Measurements from ENCODE around the gene C4orf54.

The C4orf54 gene

DNA sequence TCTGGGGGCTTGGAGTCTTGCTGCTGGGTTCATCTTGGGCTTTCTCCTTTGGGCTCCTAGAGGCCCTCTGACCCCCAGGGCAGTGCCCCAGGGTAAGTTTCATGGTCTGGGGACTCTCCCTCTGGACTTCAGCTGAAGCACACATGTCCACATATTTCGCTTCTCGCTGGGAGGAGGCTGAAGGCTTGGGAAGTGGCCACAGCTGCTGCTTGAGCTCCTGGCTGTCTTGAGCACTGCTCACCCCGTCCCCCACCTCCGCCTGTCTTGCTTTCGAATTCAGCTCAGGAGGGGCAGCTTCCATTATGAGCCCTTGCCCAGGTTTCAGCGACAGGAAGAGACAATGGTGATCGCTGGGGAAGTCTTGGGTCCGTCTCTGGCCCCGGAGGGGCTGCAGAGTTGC, 3.7 kb downstream of the C4orf54 start:
- Histone ChIP-seq H3K4me1 (ENCODE audit: control insufficient read depth, insufficient read depth, low read length) (no peaks in the 10 kb centered on the region), H3K36me3 (ENCODE audit: control insufficient read depth, insufficient read depth, low read length) (no peaks in the 10 kb centered on the region), H3K9me3 (ENCODE audit: control insufficient read depth, low read length) (no peaks in the 10 kb centered on the region), H3K27me3 (ENCODE audit: control insufficient read depth, insufficient read depth, low read length, poor library complexity, severe bottlenecking) (no peaks in the 10 kb centered on the region), H3K4me3 (ENCODE audit: insufficient read depth, low read depth, low read length) (no peak overlapping the region), H3K27ac (ENCODE audit: insufficient read depth, low read depth, low read length, poor library complexity, severe bottlenecking) (no peak overlapping the region)
- WGBS, 2 experiments = 95 to 97% methylated on average over 9 of the region's 9 CpGs

DNA sequence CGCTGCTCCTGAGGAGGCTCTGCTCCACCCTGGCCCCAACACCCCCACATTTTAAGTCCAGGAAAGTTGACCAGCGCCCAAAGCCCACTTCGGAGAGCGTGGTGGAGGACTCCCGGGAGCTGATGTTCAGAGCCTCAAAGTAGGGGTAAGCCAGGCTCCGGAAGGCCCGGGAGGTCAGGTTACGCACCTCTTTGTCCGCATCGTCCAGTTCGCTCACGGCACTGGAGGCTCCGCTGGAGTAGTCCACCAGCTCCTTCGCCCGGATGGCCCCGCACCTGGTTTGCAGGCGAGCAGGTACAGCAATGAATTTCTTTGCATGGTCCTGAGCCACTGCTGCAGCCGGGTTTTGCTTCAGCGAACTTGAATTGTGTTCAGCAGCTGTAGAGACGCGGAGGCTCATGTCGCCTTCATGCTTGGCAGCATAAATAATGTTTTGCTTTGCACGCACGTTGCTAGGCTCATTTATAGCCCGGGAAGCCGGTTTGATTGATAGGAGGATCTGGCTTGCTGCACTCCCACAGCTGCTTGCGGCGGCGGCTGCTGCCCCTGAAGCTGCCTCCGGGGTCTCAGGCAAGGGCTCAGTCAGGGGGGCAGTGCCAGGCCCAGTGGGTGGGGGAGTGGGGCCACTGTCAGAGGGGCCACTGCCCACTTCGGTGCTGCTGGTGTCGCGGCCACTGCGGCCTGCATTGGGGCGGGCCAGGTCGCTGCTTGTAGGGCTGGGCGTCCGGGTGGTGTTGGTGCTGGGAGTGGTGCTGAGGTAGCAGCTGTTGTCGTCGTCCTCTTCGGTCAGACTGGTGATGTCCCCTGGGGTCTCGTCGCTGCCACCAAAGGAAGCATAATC, 4.8 kb downstream of the C4orf54 start:
- 95 to 96% methylated on average over 43 of the region's 43 CpGs for WGBS, 2 experiments
- Histone ChIP-seq H3K27ac (ENCODE audit: insufficient read depth, low read depth, low read length, poor library complexity, severe bottlenecking) (no peak overlapping the region), H3K4me1 (ENCODE audit: control insufficient read depth, insufficient read depth, low read length) (no peaks in the 10 kb centered on the region), H3K9me3 (ENCODE audit: control insufficient read depth, low read length) (no peaks in the 10 kb centered on the region), H3K4me3 (ENCODE audit: insufficient read depth, low read depth, low read length) (no peak overlapping the region), H3K27me3 (ENCODE audit: control insufficient read depth, insufficient read depth, low read length, poor library complexity, severe bottlenecking) (no peaks in the 10 kb centered on the region), H3K36me3 (ENCODE audit: control insufficient read depth, insufficient read depth, low read length) (no peaks in the 10 kb centered on the region)

DNA sequence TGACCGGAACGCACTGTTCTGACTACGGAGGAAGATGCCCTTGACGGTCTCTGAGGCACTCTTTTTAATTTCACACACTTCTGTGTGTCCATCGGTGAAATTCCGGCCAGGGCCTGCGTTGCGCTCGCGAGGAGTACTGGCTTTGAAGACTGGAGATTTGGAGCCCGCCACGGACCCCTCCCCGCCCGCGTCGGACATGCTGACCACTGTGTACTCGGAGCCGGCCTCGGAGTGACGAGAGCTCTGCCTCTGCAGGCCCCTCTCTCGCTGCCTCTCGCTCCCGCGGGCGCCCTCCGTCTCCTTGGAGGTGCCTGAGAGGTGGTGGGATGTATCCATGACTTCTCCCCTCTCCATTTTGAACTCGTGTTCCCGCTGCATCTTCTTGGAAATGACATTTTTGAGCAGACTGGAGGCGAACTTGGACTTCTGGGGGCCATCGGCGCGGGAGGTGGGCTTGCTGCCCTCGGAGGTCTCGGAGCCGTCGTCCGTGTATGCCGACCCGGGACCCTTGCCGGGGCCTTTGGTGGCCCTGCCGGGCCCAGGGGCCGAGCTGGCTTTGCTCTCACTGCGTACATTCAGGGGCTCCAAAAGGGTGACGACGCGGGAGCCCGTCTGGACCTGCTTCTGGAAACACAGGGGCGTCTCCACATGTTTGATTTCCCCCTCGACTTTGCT, 5.7 kb downstream of the C4orf54 start:
- H3K4me1 ChIP-seq (ENCODE audit: control insufficient read depth, insufficient read depth, low read length) = no peaks in the 10 kb centered on the region
- 97% methylated on average over 49 of the region's 49 CpGs for WGBS, 2 experiments
- no peaks in the 10 kb centered on the region for H3K9me3 ChIP-seq (ENCODE audit: control insufficient read depth, low read length)
- no peaks in the 10 kb centered on the region for H3K27me3 ChIP-seq (ENCODE audit: control insufficient read depth, insufficient read depth, low read length, poor library complexity, severe bottlenecking)
- no peak overlapping the region for H3K27ac ChIP-seq (ENCODE audit: insufficient read depth, low read depth, low read length, poor library complexity, severe bottlenecking)
- H3K36me3 ChIP-seq (ENCODE audit: control insufficient read depth, insufficient read depth, low read length) = no peaks in the 10 kb centered on the region
- H3K4me3 ChIP-seq (ENCODE audit: insufficient read depth, low read depth, low read length) = no peak overlapping the region

DNA sequence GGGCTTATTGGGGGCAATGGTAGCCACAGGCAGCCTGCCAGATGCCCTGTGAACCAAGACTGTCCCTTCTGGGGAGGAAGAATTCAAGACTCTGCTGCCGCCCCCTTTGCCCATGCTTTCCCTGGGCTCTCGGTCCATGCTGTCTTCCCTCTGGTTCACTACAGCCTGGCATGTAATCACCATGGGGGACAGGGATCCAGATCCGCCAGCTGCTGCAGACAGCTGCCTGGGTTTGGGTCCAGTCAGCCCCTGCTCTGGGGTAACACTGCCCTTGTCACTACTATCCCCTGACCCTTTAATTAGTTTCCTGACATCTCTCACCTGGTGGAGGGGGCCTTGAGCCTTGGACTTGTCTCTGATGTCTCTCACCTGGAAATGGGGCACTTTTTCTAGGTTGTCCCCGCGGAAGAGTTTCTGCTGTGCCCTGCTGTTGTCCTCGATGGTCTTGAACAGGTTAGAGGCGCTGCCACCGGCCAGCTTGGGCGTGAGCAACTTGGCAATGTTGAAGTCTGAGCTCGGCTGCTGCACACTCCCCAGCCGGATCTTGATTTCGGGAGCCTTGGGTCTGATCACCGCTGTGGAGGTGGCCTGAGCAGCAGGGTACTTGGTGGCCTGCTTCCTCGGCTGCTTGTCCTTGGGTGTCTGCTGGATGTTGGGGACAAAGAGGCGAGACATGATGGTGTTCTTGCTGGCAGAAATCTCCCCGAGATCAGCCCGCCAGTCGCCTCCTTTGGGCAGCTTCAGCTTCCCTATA, 6.4 kb downstream of the C4orf54 start:
- Histone ChIP-seq H3K9me3 (ENCODE audit: control insufficient read depth, low read length) (no peaks in the 10 kb centered on the region), H3K36me3 (ENCODE audit: control insufficient read depth, insufficient read depth, low read length) (no peaks in the 10 kb centered on the region), H3K4me3 (ENCODE audit: insufficient read depth, low read depth, low read length) (no peak overlapping the region), H3K4me1 (ENCODE audit: control insufficient read depth, insufficient read depth, low read length) (no peaks in the 10 kb centered on the region), H3K27ac (ENCODE audit: insufficient read depth, low read depth, low read length, poor library complexity, severe bottlenecking) (no peak overlapping the region), H3K27me3 (ENCODE audit: control insufficient read depth, insufficient read depth, low read length, poor library complexity, severe bottlenecking) (no peaks in the 10 kb centered on the region)
- 94 to 95% methylated on average over 18 of the region's 18 CpGs for WGBS, 2 experiments

DNA sequence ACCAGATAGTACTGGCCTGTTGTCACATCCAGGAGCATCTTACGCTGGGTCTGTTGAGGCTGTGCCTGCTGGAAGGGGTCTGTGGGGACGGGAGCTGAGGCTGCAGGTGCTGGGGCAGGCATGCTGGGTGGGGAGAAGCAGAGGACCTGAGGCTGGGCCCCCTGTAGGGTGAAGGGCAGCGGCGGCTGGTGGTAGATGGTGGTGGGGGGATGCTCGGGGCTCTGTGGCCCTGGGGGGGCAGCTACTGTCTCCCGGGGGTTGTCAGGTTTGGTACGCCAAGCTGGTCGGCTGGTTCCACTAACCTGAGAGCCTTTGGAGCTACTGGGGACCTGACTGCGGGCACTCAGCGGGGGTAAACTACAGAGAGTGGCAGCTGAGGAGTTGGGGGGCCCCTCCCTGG, 7.8 kb downstream of the C4orf54 start:
- Histone ChIP-seq H3K4me1 (ENCODE audit: control insufficient read depth, insufficient read depth, low read length) (peaks cover 7% of the 10 kb centered on the region), H3K9me3 (ENCODE audit: control insufficient read depth, low read length) (no peaks in the 10 kb centered on the region), H3K27ac (ENCODE audit: insufficient read depth, low read depth, low read length, poor library complexity, severe bottlenecking) (no peak overlapping the region), H3K27me3 (ENCODE audit: control insufficient read depth, insufficient read depth, low read length, poor library complexity, severe bottlenecking) (no peaks in the 10 kb centered on the region), H3K36me3 (ENCODE audit: control insufficient read depth, insufficient read depth, low read length) (no peaks in the 10 kb centered on the region), H3K4me3 (ENCODE audit: insufficient read depth, low read depth, low read length) (no peak overlapping the region)
- 94 to 95% methylated on average over 10 of the region's 10 CpGs for WGBS, 2 experiments

DNA sequence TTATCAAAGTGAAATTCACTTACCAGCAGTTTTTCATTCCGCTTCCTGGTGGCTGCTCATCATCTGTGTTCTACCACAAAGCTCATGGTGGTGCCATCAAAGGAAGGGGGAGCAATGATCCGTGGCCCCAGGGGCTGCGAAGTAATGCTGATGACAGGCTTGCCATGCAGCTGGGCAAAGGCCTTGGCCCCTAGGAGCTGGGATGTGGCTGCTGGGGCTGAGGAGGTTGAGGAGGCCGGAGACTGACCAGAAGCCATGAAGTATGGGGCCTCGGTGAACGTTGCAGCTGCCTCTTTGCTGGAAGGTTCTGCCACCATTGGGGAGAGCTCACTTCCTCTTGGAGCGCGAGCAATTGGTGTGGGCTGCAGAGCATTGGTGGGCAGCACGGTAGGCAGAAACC, 8.4 kb downstream of the C4orf54 start:
- no peak overlapping the region for H3K4me3 ChIP-seq (ENCODE audit: insufficient read depth, low read depth, low read length)
- no peaks in the 10 kb centered on the region for H3K9me3 ChIP-seq (ENCODE audit: control insufficient read depth, low read length)
- H3K36me3 ChIP-seq (ENCODE audit: control insufficient read depth, insufficient read depth, low read length) = no peaks in the 10 kb centered on the region
- no peak overlapping the region for H3K27ac ChIP-seq (ENCODE audit: insufficient read depth, low read depth, low read length, poor library complexity, severe bottlenecking)
- peaks cover 9% of the 10 kb centered on the region for H3K4me1 ChIP-seq (ENCODE audit: control insufficient read depth, insufficient read depth, low read length)
- H3K27me3 ChIP-seq (ENCODE audit: control insufficient read depth, insufficient read depth, low read length, poor library complexity, severe bottlenecking) = no peaks in the 10 kb centered on the region
- WGBS, 2 experiments = 96% methylated on average over 9 of the region's 9 CpGs

DNA sequence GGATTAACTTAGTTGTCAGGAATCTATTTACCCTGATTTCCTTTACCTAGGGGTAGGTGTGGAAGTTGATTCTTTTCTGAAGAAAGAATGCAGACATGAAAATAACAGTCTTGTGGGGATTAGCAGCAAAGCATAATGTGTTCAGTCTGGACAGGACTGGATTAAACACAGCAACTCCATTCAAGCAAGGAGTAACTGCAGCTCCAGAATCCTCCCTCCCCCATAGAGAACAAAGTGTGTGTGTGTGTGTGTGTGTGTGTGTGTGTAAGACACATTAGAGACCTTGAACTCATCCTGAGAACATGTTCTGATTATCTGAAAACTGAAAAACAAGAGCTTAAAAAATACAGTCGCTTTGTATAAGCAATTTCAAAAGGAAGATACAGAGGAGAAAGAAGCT, 9.3 kb downstream of the C4orf54 start:
- Histone ChIP-seq H3K36me3 (ENCODE audit: control insufficient read depth, insufficient read depth, low read length) (no peaks in the 10 kb centered on the region), H3K9me3 (ENCODE audit: control insufficient read depth, low read length) (no peaks in the 10 kb centered on the region), H3K27me3 (ENCODE audit: control insufficient read depth, insufficient read depth, low read length, poor library complexity, severe bottlenecking) (no peaks in the 10 kb centered on the region), H3K27ac (ENCODE audit: insufficient read depth, low read depth, low read length, poor library complexity, severe bottlenecking) (no peak overlapping the region), H3K4me3 (ENCODE audit: insufficient read depth, low read depth, low read length) (no peak overlapping the region), H3K4me1 (ENCODE audit: control insufficient read depth, insufficient read depth, low read length) (peaks cover 17% of the 10 kb centered on the region)
- WGBS, 2 experiments = 100% methylated on average over 1 of the region's 1 CpG

DNA sequence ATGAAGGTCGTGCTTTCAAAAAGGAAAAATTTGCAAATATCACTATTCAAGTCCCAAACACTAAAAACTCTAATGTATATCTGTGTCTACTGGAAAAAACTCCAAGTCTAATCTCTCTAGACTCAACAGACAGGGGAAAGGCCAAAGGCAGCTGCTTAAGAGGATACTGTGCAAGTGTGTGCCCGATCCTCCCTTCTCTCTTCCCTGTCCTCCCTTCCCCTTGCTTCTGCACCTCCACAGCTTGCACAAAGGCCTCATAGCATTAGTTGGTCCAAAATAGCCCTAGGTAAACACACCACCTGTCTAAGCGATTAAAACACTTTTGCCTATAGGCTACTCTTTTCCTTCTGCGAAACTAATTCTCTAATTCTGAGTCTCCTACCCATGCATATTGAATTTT, 10.6 kb downstream of the C4orf54 start:
- H3K27ac ChIP-seq (ENCODE audit: insufficient read depth, low read depth, low read length, poor library complexity, severe bottlenecking) = no peak overlapping the region
- H3K4me3 ChIP-seq (ENCODE audit: insufficient read depth, low read depth, low read length) = no peak overlapping the region
- WGBS, 2 experiments = 90% methylated on average over 4 of the region's 4 CpGs

DNA sequence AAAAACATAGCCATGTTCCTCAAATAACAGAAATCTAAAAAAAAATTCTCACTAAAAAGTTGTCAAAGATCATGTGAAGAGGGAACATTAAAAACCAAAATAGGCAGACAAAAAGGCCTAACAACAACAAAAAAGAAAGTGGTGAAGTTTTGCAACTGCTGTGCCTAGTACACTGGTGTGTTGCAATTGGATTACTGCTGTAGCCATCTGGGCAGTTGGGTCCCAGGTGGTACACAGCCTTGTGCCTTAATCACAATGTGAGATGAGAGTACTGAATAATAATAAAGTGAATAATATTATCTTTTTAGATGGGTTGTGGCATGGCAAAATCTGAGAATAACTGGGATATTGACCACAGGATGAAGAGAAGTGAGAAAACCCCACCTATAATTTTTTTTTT, 12.0 kb downstream of the C4orf54 start:
- Histone ChIP-seq H3K9me3 (ENCODE audit: control insufficient read depth, low read length) (no peaks in the 10 kb centered on the region), H3K27me3 (ENCODE audit: control insufficient read depth, insufficient read depth, low read length, poor library complexity, severe bottlenecking) (no peaks in the 10 kb centered on the region), H3K27ac (ENCODE audit: insufficient read depth, low read depth, low read length, poor library complexity, severe bottlenecking) (no peak overlapping the region), H3K4me1 (ENCODE audit: control insufficient read depth, insufficient read depth, low read length) (peaks cover 18% of the 10 kb centered on the region), H3K36me3 (ENCODE audit: control insufficient read depth, insufficient read depth, low read length) (no peaks in the 10 kb centered on the region), H3K4me3 (ENCODE audit: insufficient read depth, low read depth, low read length) (no peak overlapping the region)

More for the DNA sequence above, 10.6 kb downstream of the C4orf54 start:
- no peaks in the 10 kb centered on the region for H3K36me3 ChIP-seq (ENCODE audit: control insufficient read depth, insufficient read depth, low read length)
- H3K27me3 ChIP-seq (ENCODE audit: control insufficient read depth, insufficient read depth, low read length, poor library complexity, severe bottlenecking) = no peaks in the 10 kb centered on the region
- H3K9me3 ChIP-seq (ENCODE audit: control insufficient read depth, low read length) = no peaks in the 10 kb centered on the region
- H3K4me1 ChIP-seq (ENCODE audit: control insufficient read depth, insufficient read depth, low read length) = peaks cover 18% of the 10 kb centered on the region

DNA sequence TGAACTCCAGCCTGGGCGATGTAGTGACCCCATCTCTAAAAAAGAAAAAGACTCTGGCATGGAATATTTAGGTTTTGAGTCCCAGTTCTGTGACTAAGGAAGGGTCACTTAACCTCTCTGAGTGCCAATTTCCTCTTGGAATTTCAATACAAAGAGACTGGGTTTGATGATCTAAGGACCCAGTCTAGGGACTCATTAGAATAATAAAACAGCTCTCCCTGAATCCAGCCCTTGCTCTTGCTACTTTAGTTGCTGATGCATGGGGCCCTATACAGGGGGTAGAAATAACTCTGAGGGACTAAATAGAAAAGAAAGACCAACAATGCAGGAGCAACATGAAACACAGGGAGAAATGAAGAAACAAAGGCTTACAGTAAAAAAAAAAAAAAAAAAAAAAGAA, 12.6 kb downstream of the C4orf54 start:
- WGBS, 2 experiments = 15 to 17% methylated on average over 1 of the region's 1 CpG
- no peaks in the 10 kb centered on the region for H3K36me3 ChIP-seq (ENCODE audit: control insufficient read depth, insufficient read depth, low read length)
- H3K4me1 ChIP-seq (ENCODE audit: control insufficient read depth, insufficient read depth, low read length) = peaks cover 18% of the 10 kb centered on the region
- no peak overlapping the region for H3K4me3 ChIP-seq (ENCODE audit: insufficient read depth, low read depth, low read length)
- no peak overlapping the region for H3K27ac ChIP-seq (ENCODE audit: insufficient read depth, low read depth, low read length, poor library complexity, severe bottlenecking)
- no peaks in the 10 kb centered on the region for H3K9me3 ChIP-seq (ENCODE audit: control insufficient read depth, low read length)
- no peaks in the 10 kb centered on the region for H3K27me3 ChIP-seq (ENCODE audit: control insufficient read depth, insufficient read depth, low read length, poor library complexity, severe bottlenecking)
